NCI-H510A treated with DMSO at 0.1 percent for 48 hours (cell line): Measurements from ENCODE around the gene PORCN.

Experiments
- DNase-seq: peaks from one replicate; lab custom pipeline; 2025; lab: John Stamatoyannopoulos, UW

PORCN gene

DNA sequence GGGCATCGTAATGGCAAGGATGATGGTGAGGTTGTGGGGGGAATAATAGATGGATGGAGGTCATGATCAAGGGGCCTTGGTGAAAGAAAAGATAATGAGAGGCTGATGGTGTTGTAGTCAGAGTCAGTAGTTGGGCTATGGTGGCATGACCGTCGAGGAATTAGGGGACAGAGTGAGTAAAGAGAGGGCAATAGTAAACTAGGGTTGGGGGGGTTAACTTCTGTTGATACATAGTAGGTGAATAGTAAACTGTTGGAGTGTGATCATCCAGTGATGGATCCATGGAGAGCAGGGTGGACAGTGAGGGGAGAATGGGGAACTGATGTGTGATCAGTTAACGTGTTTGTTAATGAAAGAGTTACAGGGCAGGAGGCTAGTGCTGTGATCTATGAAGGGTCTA is 31.9 kb upstream of the PORCN start:
- no peak for DNase-seq

DNA sequence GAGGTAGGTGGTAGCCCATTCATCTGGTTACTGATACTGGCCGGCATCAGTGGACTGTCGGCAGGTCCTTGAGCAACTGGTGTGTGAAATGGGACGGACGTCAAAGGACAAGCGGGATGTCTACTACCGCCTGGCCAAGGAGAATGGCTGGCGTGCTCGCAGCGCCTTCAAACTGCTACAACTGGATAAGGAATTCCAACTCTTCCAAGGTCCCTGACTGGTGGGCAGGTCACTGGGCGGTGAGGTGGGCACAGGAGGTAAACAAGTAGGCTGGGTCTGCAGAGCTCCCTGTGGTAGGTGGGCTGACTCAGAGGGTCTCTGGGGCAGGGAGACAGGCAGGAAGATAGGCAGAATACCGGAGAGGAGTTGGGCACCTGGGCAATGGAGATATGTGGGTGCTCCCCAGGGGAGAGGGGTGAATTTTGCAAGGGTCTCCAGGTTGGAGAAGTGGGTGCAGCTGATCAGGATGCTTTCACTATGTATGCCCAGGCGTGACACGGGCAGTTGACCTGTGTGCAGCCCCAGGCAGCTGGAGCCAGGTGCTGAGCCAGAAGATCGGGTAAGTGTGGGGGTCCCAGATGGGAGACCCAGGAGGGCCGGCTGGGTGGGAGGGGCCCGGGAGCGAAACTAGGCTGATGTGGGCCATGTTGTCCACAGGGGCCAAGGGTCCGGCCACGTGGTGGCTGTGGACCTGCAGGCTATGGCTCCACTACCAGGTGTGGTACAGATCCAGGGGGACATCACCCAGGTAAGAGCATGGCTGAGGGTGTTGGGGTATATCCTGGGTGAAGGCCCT is 30.6 kb upstream of the PORCN start:
- no peak for DNase-seq

DNA sequence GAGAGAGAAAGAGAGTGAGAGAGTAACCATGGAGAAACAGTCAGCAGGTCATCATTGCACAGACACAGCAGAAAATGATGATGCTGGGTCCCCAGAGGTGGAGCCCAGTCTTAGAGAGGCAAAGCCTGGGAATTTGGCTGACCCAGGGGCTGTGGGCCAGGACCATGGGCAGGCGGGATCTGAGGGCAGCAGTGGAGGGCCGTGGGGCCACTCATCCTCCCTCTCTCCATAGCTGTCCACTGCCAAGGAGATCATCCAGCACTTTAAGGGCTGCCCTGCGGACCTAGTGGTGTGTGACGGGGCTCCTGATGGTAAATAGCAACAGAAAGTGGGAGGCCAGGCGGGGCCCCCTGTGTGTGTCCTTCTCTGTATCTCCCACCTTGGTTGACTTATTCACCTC is 30.0 kb upstream of the PORCN start:
- DNase-seq: no peak

DNA sequence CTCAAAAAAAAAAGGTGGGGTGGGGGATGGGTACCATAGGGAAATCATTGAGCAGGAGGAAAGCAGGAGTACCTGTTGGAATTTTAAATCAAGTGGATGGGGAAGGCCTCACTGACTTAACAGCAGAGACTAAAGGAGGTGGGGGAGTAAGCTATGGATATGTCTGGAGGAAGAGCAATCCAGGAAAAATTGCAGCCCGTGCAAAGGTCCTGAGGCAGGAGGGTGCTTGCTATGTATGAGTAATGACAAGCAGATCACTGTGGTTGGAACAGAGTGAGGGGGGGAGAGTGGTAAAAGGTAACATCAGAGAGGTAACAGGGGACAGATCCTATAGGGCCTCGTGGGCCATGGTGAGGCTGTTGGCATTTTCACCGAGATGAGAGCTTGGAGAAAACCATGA is 28.6 kb upstream of the PORCN start:
- no peak for DNase-seq

DNA sequence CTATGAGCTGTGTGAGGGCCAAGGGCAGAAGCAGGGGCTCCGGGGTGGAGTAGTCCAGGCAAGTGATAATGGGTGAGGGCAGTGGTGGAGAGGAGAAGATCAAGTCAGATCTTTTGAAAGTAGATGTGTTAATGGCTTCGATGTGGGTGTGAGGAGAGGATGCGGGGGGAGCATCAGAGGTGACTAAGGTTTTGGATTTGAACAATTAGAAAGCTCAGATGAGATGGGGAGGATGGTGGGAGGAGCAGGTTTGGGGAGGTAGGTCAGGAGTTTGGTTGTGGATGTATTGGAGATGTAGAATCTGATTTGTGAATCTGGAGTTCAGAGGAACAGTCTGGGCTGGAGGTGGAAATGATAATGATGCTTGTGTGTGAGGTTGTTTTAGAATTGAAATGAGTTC is 28.2 kb upstream of the PORCN start:
- no peak for DNase-seq

DNA sequence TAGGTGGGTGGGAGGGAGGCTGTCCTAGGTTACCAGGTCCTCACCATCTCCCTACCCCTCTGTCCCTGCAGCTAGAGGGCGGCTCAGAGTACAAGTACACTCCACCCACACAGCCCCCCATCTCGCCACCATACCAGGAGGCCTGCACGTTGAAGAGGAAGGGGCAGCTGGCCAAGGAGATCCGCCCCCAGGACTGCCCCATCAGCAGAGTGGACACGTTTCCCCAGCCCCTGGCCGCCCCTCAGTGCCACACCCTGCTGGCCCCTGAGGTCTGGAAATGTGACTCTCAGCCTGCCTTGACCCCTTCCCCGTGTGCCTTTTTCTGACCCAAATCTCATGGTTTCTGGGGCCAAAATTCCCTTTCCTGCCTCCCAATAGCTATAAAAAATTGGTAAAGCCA is 26.3 kb upstream of the PORCN start:
- no peak for DNase-seq

DNA sequence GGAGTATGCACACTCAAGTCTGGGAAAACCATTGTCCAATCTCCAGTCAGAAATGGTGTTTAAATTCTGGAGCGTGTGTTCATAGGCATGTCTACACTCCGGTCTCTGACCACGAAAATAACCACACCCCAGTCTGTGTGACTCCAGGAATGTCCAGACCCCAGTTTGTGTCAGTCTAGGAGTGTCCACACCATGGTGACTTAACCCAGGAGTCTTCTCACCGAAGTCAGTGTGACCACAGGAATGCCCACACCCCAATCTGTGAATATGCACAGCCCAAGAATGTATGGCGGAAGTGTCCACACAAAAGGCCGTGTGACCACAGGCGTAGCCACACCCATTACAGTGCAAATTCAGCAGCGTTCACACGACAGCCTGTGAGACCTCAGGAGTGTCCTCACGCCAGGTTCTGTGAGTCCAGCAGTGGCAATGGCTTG is 21.4 kb upstream of the PORCN start:
- DNase-seq: no peak

DNA sequence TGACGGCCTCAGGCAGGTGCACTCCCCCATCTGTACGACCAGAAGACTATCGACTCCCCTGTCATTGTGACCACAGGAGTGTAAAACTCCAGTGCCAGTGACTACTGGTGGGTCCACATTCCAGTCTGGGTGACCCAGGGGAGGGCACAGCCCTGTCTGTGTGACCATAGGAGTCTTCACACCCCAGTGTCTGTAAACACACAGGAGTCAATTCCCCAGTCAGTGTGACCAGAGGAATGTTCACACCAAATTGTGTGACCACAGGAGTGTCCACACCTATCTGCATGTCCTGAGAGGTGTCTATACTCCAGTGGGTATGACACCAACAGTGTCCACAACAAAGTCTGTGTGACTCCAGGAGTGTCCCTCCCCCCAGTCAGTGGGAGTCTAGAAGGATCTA is 20.8 kb upstream of the PORCN start:
- no peak for DNase-seq

DNA sequence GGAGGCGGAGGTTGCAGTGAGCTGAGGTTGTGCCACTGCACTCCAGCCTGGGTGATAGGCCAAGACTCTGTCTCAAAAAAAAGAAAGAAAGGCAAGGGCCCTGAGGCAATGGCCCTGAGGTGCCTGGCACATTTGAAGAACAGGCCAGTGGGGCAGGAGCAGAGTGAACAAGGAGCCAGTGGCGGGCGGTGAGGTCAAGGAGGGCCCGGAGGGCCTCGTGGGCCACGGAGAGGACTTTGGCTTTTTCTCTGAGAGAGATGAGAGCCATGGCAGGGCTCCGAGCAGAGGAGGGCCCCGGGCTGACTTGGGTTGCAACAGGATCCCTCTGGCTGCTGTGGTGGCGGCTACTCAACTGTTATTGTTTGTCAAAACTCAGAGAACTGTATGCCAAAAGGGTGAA is 19.5 kb upstream of the PORCN start:
- DNase-seq: no peak

DNA sequence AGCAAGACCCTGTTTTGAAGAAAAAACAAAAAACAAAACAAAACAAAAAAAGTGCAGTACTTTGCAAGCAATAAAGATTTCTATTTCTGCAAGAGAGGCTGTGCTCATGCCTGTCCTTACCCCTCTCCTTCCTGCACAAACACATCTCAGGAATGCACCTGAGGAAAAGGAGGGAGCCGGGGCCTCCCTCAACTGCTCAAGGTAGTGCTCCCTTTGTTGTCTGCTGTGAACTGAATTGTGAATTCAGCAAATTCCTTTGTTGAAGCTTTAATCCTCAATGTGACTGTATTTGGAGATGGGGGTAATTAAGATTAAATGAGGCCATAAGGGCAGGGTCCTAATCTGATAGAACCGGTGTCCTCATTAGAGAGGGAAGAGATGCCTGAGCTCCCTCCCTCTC is 18.9 kb upstream of the PORCN start:
- DNase-seq: no peak

DNA sequence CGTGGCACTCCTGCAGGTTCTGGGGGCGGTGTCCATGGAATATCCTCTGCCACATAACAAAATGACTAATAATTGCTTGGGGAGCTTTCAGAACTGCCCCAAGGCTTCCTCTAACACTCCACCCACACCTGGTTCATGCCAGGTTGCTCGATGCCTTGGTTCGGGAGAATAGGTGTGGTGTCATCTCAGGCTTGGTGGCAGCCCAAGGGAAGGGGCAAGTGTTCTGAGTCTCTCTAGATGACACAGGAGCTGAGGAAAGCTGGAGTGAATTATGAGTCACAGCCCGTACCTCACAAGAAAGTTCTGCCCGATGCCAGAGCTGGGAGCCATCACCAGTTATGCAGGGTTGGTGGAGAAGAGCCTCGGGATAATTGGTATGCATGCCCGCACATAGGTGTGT is 18.1 kb upstream of the PORCN start:
- DNase-seq: no peak

DNA sequence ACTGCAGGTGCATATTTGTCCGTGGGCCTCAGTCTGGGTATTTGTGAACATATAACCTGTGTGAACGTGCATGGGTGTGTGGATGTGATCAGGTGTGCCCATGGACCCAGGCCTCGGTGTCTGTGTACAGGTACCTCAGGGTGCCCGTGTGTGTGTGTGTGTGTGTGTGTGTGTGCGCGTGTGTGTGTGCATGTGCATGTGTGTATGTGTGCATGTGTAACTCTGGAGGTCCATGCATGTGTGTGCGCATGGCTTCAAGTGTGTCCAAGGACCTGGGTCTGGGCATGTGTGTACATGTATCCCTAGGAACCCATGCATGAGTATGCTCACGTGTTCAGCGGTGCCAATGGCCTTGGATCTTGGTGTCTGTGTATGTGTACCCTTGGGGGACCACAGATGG is 17.0 kb upstream of the PORCN start:
- no peak for DNase-seq

DNA sequence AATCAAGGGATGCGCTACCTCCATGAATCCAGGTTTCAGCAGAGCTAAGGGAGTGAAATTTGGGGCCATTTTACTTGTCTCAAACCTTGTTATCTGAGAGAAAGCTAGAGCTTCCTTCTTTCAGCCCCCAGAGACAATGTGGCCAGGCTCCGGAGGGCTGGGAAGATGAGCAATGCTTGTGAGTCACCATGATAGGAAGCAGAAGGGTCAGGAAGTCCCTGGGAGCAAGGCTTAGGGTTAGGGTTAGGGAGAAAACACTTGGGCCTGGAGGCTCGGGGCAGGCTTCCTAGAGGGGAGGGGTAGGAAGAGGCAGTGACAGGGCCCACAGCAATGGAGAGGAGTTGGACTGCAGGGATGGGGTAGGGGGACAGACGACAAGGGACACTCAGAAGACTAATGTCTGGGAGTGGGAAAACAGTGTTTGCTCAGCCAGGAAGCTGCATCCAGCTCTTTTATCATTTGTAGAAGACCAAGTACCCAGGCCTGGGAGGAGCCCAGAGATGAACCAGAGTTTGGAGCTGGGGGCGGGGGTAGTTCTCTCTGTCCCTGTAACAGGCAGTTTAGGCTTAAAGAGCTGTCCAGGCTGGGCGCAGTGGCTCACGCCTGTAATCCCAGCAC is 16.4 kb upstream of the PORCN start:
- no peak for DNase-seq

DNA sequence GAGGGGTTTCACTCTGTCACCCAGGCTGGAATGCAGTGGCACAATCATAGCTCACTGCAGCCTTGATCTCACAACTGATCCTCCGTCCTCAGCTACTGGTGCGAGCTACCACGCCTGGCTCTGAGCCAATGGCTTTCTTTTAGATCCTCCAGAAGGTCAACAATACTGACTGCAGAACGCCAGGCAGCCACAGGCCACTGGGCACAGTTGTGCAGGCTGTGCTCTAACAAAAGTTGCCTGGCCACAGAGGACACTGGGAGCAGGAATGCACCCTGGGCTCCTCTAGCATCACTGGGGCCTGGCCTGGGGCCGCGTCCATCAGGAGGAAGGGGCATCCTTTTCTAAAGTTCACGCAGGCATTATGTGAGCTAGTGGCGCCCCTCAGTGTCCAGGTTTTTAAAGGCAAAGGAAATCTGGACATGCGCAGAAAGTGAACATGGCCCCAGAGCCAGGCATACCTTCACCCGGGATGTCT is 14.9 kb upstream of the PORCN start:
- DNase-seq: no peak

DNA sequence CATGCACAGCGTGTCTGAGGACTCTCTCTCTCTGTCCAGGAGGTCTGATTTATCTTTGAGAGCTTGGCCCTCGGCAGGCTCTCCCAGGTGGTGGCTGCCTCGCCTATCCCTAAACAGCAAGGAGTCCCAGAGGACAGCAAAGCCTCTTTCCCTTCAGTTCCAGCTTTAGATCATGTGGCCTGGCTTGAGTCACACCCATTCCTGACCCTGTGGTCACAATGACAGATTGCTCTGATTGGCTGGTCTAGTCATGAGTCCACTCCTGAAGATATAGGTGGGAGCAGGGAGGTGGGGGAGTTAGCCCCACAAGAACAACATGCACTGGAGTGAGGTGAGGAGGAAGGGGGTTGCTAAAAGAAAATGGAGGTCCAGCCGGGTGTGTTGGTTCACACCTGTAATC is 12.1 kb upstream of the PORCN start:
- no peak for DNase-seq

DNA sequence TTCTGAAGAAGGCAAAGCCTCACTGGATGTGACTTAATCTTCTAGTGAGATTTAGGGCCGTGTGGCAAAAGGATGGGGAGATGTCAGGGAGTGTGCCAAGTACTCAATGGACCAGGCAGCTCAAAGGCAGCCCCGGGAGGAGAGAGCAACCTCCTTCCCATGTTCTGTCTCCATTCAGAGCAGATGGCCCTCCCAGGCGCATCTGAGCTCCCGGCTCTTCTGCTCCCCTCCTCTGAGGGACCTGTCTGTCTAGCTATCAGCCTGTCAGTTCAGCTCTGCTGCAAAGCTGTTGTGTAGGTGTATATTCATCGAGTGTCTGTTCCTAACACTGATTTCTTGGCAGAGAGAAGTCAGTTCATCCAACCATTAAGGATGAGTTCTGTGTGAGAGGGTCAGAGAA is 10.9 kb upstream of the PORCN start:
- no peak for DNase-seq

DNA sequence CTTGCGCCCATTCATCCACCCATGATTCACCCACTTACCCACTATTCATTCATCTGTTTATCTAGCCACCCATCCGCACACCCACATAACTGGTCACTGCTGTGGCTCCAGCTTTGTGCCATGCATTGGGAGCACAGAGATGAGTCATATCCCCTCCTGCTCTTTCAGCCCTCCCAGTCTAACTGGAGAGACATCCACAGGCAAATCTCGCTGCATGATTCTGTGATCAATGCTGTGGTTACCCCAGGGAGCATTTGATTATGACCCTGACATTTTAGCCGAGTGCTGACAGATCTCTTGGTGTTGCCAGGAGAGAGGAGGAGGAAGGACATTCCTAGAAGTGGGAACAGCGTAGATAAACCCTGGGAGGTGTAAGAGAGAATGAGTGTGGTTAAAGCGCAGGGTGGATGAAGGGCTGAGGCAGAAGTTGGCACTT is 10.4 kb upstream of the PORCN start:
- no peak for DNase-seq

DNA sequence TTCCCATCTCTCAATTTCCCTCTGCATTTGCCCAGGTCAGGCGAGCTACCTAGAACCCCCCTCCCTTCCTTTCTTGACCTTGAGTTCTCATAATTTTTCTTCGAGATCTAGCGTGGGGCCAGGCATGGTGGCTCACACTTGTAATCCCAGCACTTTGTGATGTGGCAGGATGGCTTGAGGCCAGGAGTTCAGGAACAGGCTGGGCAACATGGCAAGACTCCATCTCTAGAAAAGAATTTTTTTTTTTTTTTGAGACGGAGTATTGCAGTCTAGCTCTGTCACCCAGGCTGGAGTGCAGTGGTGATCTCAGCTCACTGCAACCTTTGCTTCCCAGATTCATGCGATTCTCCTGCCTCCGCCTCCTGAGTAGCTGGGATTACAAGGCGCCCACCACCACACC is 4.5 kb upstream of the PORCN start:
- DNase-seq: no peak

DNA sequence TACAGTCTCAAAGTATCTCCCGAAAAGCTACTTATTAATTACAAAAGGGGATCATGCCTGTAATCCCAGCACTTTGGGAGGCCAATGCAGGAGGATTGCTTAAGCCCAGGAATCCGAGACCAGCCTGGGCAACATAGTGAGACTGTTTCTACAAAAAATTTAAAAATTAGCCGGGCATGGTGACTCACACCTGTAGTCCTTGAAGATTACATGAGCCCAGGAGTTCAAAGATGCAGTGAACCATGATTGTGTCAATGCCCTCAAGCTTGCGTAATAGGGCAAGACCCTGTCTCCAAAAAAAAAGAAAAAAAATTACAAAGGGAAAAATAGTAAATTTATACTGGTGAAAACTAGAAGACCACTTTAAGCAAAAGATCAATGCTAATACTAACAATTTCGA is 3.3 kb upstream of the PORCN start:
- no peak for DNase-seq

DNA sequence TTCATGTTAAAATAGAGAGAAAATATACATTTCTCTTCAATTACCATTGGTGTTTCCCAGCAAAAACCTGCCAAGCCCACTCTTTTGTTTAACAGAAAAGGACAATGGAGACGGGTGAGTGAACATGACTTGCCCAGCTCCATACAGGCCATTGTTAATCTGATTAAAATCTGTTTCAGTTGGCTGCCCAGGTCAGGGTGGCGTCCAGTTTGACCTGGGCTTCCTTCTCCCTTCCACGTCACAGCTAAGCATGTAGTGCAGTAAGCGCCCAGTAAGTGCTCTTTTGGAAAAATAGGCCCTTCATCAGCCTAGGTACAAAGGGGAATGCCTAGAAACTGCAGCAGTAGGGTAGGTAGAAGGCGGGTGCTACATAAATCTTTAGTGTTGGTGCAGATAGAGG is 1.5 kb upstream of the PORCN start:
- DNase-seq: no peak

DNA sequence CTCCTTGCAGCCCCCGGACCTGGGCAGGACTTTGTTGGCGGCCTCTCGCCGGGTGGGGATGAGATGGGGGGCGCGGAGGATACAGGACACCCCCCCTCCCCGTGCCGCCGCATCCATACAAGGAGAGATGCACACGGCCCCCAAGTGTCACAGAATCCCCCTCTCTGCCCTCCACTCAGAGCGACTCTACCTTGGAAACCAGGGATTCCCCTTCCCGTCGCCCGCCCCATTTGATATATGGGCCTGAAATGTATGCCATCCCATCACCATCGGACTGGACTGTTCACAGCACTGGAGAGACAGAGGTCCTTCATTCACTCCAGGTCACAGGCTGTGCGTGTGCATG is 426 bp downstream of the PORCN start:
- DNase-seq: no peak

DNA sequence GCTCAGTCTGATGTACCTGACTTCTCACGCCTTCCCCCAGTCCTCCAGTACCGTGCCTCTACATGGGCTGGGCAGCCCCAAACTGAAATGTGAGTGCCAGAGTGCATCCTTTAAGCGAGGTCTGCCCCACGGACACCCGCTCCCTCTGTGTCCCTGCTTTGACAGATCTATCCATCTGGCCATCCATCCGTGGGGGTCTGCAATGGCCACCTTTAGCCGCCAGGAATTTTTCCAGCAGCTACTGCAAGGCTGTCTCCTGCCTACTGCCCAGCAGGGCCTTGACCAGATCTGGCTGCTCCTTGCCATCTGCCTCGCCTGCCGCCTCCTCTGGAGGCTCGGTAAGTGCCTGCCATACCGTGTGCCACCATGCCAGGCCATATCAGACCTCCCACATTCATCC is 827 bp downstream of the PORCN start:
- no peak for DNase-seq

DNA sequence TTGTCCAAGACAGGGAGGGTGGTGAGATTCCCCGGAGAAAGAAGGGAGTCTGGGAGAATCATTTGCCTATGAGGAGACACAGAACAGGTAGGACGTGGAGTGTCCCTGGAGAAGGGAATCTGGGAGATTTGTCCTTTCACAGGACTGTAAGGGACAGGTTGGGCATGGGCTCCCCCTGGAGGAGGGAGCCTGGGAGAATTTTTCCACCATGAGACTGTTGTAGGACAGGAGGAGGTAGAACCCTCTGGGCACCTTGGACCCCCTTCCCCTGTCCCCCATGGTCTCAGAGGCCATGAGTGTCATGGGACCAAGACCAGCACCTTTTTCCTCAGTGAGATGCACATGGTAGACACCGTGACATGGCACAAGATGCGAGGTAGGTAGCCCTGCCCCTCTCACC is 2.8 kb downstream of the PORCN start:
- DNase-seq: no peak

DNA sequence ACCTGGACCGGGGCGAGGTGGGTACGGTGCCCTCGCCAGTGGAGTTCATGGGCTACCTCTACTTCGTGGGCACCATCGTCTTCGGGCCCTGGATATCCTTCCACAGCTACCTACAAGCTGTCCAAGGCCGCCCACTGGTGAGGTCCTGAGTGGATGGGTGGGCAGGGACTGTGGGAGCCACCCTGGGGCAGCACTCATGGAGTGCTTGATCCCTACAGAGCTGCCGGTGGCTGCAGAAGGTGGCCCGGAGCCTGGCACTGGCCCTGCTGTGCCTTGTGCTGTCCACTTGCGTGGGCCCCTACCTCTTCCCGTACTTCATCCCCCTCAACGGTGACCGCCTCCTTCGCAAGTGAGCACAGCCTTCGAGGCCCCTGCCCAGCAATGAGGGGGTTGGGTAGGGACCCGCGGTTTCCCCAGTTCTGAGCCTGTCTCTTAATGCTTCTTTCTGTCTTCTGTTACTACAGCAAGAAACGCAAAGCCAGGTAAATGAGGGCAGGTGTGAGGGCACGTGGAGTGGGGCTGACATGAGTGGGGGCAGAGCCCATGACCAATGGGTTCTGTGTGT is 3.7 kb downstream of the PORCN start:
- DNase-seq: no peak
